KMS-11 (cell line): Measurements from ENCODE around the gene S100A13.

ENCODE experiments used
- H2AFZ ChIP-seq: fragments of 200-600 bp; sonication (generic); 2 replicates; pipeline ENCODE4 v1.6.1; 2016; ENCODE audit warnings: antibody characterized with exemption, mixed run types, low read depth
- H3K27ac ChIP-seq: fragments of 200-600 bp; sonication (generic); 2 replicates; pipeline ENCODE4 v1.6.1; 2016; ENCODE audit warnings: mild to moderate bottlenecking, mixed run types
- H3K27me3 ChIP-seq: fragments of 200-600 bp; sonication (generic); 2 replicates; pipeline ENCODE4 v1.6.1; 2017; ENCODE audit warnings: mild to moderate bottlenecking, low read depth, mixed run types, moderate library complexity; ENCODE audit not compliant: insufficient read depth
- H3K36me3 ChIP-seq: fragments of 200-600 bp; sonication (generic); 2 replicates; pipeline ENCODE4 v1.6.1; 2017; ENCODE audit warnings: mild to moderate bottlenecking, mixed run types; ENCODE audit not compliant: insufficient read depth
- H3K4me1 ChIP-seq: fragments of 200-600 bp; sonication (generic); 2 replicates; pipeline ENCODE4 v1.6.1; 2016; ENCODE audit warnings: mild to moderate bottlenecking, low read depth, mixed run types; ENCODE audit not compliant: poor library complexity, severe bottlenecking
- H3K4me2 ChIP-seq: fragments of 200-600 bp; sonication (generic); 2 replicates; pipeline ENCODE4 v1.7.0; 2016; ENCODE audit warnings: mild to moderate bottlenecking, mixed run types
- H3K4me3 ChIP-seq: fragments of 200-600 bp; sonication (generic); IDR thresholded peaks from 2 replicates; pipeline ENCODE4 v1.6.1; 2017; ENCODE audit warnings: low read depth, low read length, mixed read lengths; ENCODE audit not compliant: insufficient read depth
- H3K79me2 ChIP-seq: fragments of 200-600 bp; sonication (generic); 2 replicates; pipeline ENCODE4 v1.6.1; 2016; ENCODE audit warnings: low read depth, mixed run types; ENCODE audit not compliant: insufficient read depth
- H3K9ac ChIP-seq: fragments of 200-600 bp; sonication (generic); 2 replicates; pipeline ENCODE4 v1.6.1; 2016; ENCODE audit warnings: mild to moderate bottlenecking, mixed run types
- H4K20me1 ChIP-seq: fragments of 200-600 bp; sonication (generic); 2 replicates; pipeline ENCODE4 v1.6.1; 2016; ENCODE audit warnings: mild to moderate bottlenecking, mixed run types; ENCODE audit not compliant: insufficient read depth
- TF ChIP-seq, protein P1 (sequence below): fragments of 200-600 bp; sonication (generic); conservative IDR thresholded peaks from 2 replicates; pipeline ENCODE4 v1.6.1; 2017; ENCODE audit warnings: low read depth, mild to moderate bottlenecking, antibody characterized with exemption, low read length, moderate library complexity, mixed read lengths

Gene S100A13

DNA sequence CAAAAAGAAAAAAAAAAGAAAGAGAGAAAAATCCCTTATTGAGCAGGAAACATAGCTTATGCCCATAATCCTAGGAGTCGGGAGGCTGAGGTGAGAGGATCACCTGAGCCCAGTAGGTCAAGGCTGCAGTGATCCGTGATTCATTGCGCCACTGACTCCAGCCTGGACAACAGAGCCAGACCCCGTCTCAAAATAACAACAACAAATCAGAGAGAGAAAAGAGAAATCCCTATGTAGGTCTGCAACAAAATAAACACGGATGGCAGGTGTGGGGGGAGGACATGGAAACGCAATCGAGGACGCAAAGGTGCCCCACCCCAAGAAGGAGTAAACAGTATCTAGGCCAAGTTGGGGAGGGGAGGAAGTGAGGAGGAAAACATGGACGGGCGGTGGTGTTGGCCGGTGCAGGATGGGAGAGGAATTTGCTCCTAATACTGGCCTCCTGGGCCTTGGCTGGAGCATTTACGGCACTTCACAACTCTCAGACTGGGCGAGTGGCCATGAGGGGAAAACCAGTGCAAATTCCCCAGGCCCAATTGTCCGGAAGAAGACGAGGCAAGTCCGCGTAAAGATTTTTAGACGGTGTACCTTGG is 6.0 kb upstream of the S100A13 start:
- TF ChIP-seq, protein P1, sequence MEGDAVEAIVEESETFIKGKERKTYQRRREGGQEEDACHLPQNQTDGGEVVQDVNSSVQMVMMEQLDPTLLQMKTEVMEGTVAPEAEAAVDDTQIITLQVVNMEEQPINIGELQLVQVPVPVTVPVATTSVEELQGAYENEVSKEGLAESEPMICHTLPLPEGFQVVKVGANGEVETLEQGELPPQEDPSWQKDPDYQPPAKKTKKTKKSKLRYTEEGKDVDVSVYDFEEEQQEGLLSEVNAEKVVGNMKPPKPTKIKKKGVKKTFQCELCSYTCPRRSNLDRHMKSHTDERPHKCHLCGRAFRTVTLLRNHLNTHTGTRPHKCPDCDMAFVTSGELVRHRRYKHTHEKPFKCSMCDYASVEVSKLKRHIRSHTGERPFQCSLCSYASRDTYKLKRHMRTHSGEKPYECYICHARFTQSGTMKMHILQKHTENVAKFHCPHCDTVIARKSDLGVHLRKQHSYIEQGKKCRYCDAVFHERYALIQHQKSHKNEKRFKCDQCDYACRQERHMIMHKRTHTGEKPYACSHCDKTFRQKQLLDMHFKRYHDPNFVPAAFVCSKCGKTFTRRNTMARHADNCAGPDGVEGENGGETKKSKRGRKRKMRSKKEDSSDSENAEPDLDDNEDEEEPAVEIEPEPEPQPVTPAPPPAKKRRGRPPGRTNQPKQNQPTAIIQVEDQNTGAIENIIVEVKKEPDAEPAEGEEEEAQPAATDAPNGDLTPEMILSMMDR: peak; percentile 8; the same call in 1 of the 2 replicates
- H3K4me2 ChIP-seq: peak overlapping the region; percentile 52
- peak overlapping the region; percentile 71 for H2AFZ ChIP-seq
- H3K79me2 ChIP-seq: peaks cover 41% of the 10 kb centered on the region
- H3K9ac ChIP-seq: peak overlapping the region; percentile 94
- peak overlapping the region; percentile 90 for H3K4me3 ChIP-seq
- peak overlapping the region; percentile 91 for H3K27ac ChIP-seq
- peaks cover 25% of the 10 kb centered on the region; the same call in 1 of the 2 replicates for H3K36me3 ChIP-seq
- H3K27me3 ChIP-seq: no peaks in the 10 kb centered on the region
- no peaks in the 10 kb centered on the region for H4K20me1 ChIP-seq
- H3K4me1 ChIP-seq: peaks cover 31% of the 10 kb centered on the region

DNA sequence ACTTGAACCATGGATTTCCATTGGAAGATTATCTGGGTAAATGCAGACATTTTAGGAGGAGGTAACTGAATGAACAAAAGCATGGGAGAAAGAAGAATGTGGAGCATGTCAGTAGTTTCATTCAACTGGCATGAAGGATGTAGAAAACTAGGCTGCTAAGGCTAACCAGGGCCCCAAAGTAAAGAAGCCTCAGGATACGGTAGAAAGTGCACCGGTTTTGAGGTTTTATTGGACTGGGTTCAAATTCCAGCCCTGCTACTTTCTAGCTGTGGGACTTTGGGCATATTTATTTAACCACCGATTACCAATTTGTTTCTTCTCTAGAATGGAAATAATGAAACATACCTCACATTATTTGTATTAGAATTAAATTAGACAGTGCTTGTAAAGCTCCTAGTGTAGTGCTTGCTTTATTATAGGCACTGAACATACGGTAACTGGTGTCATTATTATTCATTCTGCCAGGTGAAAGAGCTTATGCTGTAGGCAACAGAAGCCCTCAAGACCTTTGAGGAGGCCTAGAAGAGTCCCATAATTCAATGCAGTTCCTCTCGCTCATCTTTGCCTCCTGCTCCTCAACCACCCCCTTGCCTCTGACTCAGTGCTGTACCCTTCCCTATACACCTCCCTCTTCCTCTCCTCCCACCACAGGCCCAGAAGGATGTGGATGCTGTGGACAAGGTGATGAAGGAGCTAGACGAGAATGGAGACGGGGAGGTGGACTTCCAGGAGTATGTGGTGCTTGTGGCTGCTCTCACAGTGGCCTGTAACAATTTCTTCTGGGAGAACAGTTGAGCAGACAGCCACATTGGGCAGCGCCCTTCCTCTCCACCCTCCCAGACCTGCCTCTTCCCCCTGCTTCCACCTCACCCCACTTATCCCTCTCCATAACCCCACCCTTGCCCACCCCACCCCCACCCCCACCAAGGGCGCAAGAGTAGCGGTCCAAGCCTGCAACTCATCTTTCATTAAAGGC is 4.0 kb upstream of the S100A13 start:
- Histone ChIP-seq H3K27me3 (no peaks in the 10 kb centered on the region), H3K4me2 (no peak overlapping the region), H2AFZ (no peak overlapping the region), H4K20me1 (no peaks in the 10 kb centered on the region), H3K9ac (no peak overlapping the region), H3K79me2 (peaks cover 22% of the 10 kb centered on the region), H3K36me3 (peaks cover 7% of the 10 kb centered on the region; the same call in 1 of the 2 replicates), H3K4me1 (peaks cover 22% of the 10 kb centered on the region), H3K27ac (no peak overlapping the region), H3K4me3 (no peak overlapping the region)
- TF ChIP-seq, protein P1: no peak

DNA sequence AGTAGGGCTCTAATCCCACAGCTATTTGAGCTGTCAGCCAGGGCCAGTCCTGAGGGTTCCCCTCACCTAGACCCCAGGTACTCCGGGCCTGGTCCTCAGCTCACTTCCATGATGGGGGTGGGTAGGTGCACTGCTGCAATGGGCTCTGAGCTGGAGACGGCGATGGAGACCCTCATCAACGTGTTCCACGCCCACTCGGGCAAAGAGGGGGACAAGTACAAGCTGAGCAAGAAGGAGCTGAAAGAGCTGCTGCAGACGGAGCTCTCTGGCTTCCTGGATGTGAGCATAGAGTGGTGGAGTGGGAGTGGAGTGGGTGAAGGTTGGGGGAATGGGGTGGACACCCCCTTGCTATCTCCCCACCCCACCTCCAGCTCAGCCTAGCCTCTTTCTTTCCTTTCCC is 3.1 kb upstream of the S100A13 start:
- H3K36me3 ChIP-seq: no peaks in the 10 kb centered on the region

DNA sequence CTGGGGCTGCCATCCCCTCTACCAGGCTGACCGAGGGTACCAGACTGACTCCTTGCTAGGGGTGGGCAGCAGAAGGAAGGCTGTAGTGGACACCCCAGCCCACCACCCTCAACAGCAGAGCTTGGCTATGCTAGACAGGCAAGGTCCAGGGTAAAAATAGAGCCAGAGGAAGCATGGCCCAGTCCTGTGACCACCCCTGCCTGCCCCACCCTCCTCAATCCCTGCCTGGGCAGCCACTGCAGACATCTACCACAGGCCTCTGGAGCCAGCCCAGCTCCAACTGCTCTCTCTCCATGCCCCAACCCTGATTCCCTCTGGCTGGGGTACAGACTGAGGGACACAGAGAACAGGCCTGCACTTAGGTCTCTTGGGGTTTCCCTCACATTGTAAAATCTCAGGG is 2.7 kb upstream of the S100A13 start:
- TF ChIP-seq, protein P1: no peak
- Histone ChIP-seq H3K27me3 (no peaks in the 10 kb centered on the region), H3K4me2 (no peak overlapping the region), H3K79me2 (peaks cover 8% of the 10 kb centered on the region), H3K36me3 (no peaks in the 10 kb centered on the region), H3K4me3 (no peak overlapping the region), H3K9ac (no peak overlapping the region), H2AFZ (no peak overlapping the region), H3K4me1 (peaks cover 8% of the 10 kb centered on the region), H3K27ac (no peak overlapping the region), H4K20me1 (no peaks in the 10 kb centered on the region)

More for the DNA sequence above, 3.1 kb upstream of the S100A13 start:
- no peaks in the 10 kb centered on the region for H3K27me3 ChIP-seq
- H4K20me1 ChIP-seq: no peaks in the 10 kb centered on the region
- peaks cover 13% of the 10 kb centered on the region for H3K79me2 ChIP-seq
- no peak overlapping the region for H2AFZ ChIP-seq
- no peak overlapping the region for H3K27ac ChIP-seq
- TF ChIP-seq, protein P1: no peak
- H3K9ac ChIP-seq: no peak overlapping the region
- H3K4me1 ChIP-seq: peaks cover 12% of the 10 kb centered on the region
- H3K4me3 ChIP-seq: no peak overlapping the region
- H3K4me2 ChIP-seq: no peak overlapping the region
